Measurements from ENCODE around the gene TXNRD2.

- TF ChIP-seq TAF1 (IDR thresholded peaks at IDR 0.05; ENCODE audit: borderline replicate concordance, low read depth, low read length) (no peak), POLR2AphosphoS5 (IDR thresholded peaks at IDR 0.05; ENCODE audit: low read depth, low read length) (no peak), POLR2A (IDR thresholded peaks at IDR 0.05; ENCODE audit: low read depth, low read length) (no peak)
These were observed 61.4 kb downstream of the TXNRD2 start for GRCh38 chr22:19879992-19880785.
